Uterus (tissue), 2 donors: ENCODE measurements around the gene SH3BGRL2.

Experiments used
- CTCF ChIP-seq, 4 experiments: fragments of 200-600 bp in 2 of 4; fragments of 450-650 bp in 2 of 4; sonication (generic) in 2 of 4; IDR thresholded peaks; one replicate each; pipeline ENCODE4 v1.5.1; 2016 to 2019; ENCODE audit warnings: antibody characterized with exemption in 4 of 4, mild to moderate bottlenecking in 2 of 4, moderate library complexity in 1 of 4
- POLR2A ChIP-seq, 2 donors: fragments of 450-650 bp; IDR thresholded peaks; one replicate each; pipeline ENCODE4 v1.6.1; 2016; ENCODE audit warnings: antibody characterized with exemption in 2 of 2, mild to moderate bottlenecking in 1 of 2, moderate library complexity in 1 of 2

DNA sequence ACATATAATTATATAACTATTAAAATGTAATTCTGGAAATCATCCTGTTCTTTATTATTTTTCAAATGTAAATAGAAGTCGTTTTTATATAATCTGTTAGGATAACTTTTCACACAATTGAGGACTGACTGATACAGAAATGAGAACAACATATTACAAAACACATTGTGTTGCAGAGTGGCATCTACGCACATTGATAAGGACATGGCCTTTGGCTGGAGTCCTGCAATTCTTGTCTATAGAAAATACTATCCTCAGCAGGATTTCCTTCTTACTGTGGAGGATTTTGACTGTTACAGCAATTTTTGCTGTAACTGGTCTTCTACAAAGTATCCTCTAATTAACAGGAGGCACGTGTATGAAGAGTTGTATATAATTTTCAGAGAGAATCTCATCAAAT lies 19.8 kb downstream of the SH3BGRL2 start:
- TF ChIP-seq POLR2A (IDR thresholded peaks at IDR 0.05) = no peak
- no peak for TF ChIP-seq CTCF (IDR thresholded peaks at IDR 0.05)
